GM23338 (cell line): ENCODE results near the gene PDE7B. TPM values are rescaled to one million over a fixed set of nuclear protein-coding genes. Genes with fewer than 3 reads are reported as not detected.

Experiments used
- ATAC-seq: fragments of 200-7000 bp; cut with Tn5 transposase; 3 replicates; pipeline ENCODE4 v1.9.1; 2020
- DNase-seq: peaks from one replicate; pipeline ENCODE4 v3.0.0-alpha.2; 2015; ENCODE audit warnings: low spot score
- H2AFZ ChIP-seq: fragments of 200-600 bp; sonication (generic); 2 replicates; pipeline ENCODE4 v1.8.0; 2016; ENCODE audit warnings: antibody characterized with exemption, mild to moderate bottlenecking, moderate library complexity
- H3F3A ChIP-seq: fragments of 200-600 bp; sonication (generic); replicated peaks from 2 replicates; pipeline ENCODE4 v1.8.0; 2017; ENCODE audit warnings: antibody characterized with exemption, mixed run types, low read depth
- H3K27ac ChIP-seq: fragments of 200-600 bp; sonication (generic); 2 replicates; pipeline ENCODE4 v1.6.1; 2016; ENCODE audit warnings: low read depth
- H3K27me3 ChIP-seq: fragments of 200-600 bp; sonication (generic); 2 replicates; pipeline ENCODE4 v1.8.0; 2016; ENCODE audit warnings: mild to moderate bottlenecking, mixed run types, moderate library complexity; ENCODE audit not compliant: insufficient read depth
- H3K36me3 ChIP-seq: fragments of 200-600 bp; sonication (generic); 2 replicates; pipeline ENCODE4 v1.8.0; 2016; ENCODE audit warnings: mild to moderate bottlenecking; ENCODE audit not compliant: insufficient read depth
- H3K4me1 ChIP-seq: fragments of 200-600 bp; sonication (generic); 2 replicates; pipeline ENCODE4 v1.8.0; 2016; ENCODE audit warnings: mild to moderate bottlenecking, moderate library complexity; ENCODE audit not compliant: insufficient read depth
- H3K4me2 ChIP-seq: fragments of 200-600 bp; sonication (generic); 2 replicates; pipeline ENCODE4 v1.7.1; 2017; ENCODE audit warnings: mixed run types
- H3K4me3 ChIP-seq: fragments of 200-600 bp; sonication (generic); 2 replicates; pipeline ENCODE4 v1.6.1; 2016; ENCODE audit warnings: mixed run types
- H3K79me2 ChIP-seq: fragments of 200-600 bp; sonication (generic); replicated peaks from 2 replicates; pipeline ENCODE4 v1.8.0; 2017; ENCODE audit warnings: mild to moderate bottlenecking; ENCODE audit not compliant: insufficient read depth
- H3K9me2 ChIP-seq: fragments of 200-600 bp; sonication (generic); 2 replicates; pipeline ENCODE4 v1.8.0; 2017; ENCODE audit not compliant: insufficient read depth
- H4K20me1 ChIP-seq: fragments of 200-600 bp; sonication (generic); replicated peaks from 2 replicates; pipeline ENCODE4 v1.8.0; 2017; ENCODE audit warnings: mild to moderate bottlenecking; ENCODE audit not compliant: insufficient read depth
- H3K27ac Mint-ChIP-seq: 2 replicates; pipeline ENCODE4 v1.8.0; 2020; ENCODE audit warnings: inconsistent platforms, mild to moderate bottlenecking, moderate library complexity, mixed read lengths
- H3K27me3 Mint-ChIP-seq: 3 replicates; pipeline ENCODE4 v1.8.0; 2022; ENCODE audit warnings: low read depth, mild to moderate bottlenecking, moderate library complexity, mixed read lengths, inconsistent platforms; ENCODE audit not compliant: insufficient read depth, poor library complexity
- H3K36me3 Mint-ChIP-seq: 3 replicates; pipeline ENCODE4 v1.8.0; 2021; ENCODE audit warnings: low read depth, mild to moderate bottlenecking, inconsistent platforms, moderate library complexity, mixed read lengths
- H3K4me1 Mint-ChIP-seq: 3 replicates; pipeline ENCODE4 v1.8.0; 2020; ENCODE audit warnings: mild to moderate bottlenecking, inconsistent platforms, mixed read lengths
- H3K4me3 Mint-ChIP-seq: 3 replicates; pipeline ENCODE4 v1.8.0; 2021; ENCODE audit warnings: moderate library complexity, mild to moderate bottlenecking, inconsistent platforms, mixed read lengths
- H3K9me3 Mint-ChIP-seq: 3 replicates; pipeline ENCODE4 v1.8.0; 2020; ENCODE audit warnings: moderate library complexity, mild to moderate bottlenecking, inconsistent platforms, mixed read lengths
- CREB1 ChIP-seq: fragments of 250-450 bp; sonication (Bioruptor Pico); IDR thresholded peaks from 2 replicates; pipeline ENCODE4 v1.5.0; 2020; ENCODE audit warnings: low read depth, mild to moderate bottlenecking, moderate library complexity
- EZH2 ChIP-seq: fragments of 200-600 bp; sonication (generic); IDR thresholded peaks from one replicate; pipeline ENCODE4 v1.8.0; 2017; ENCODE audit warnings: antibody characterized with exemption, mild to moderate bottlenecking, low read depth; ENCODE audit not compliant: unreplicated experiment
- EZH2phosphoT487 ChIP-seq: fragments of 200-600 bp; sonication (generic); IDR thresholded peaks from one replicate; pipeline ENCODE4 v1.8.1; 2018; ENCODE audit warnings: antibody characterized with exemption; ENCODE audit not compliant: unreplicated experiment
- JUNB ChIP-seq: IDR thresholded peaks from one replicate; pipeline ENCODE4 v1.6.1; 2016; ENCODE audit warnings: antibody characterized with exemption; ENCODE audit not compliant: unreplicated experiment
- NANOG ChIP-seq: IDR thresholded peaks from 2 replicates; pipeline ENCODE4 v1.6.1; 2016; ENCODE audit warnings: antibody characterized with exemption, borderline replicate concordance
- POLR2AphosphoS5 ChIP-seq: IDR thresholded peaks from 2 replicates; pipeline ENCODE4 v1.6.1; 2016; ENCODE audit warnings: antibody characterized with exemption, low read depth
- STAT1 ChIP-seq: IDR thresholded peaks from one replicate; pipeline ENCODE4 v1.6.1; 2016; ENCODE audit warnings: antibody characterized with exemption; ENCODE audit not compliant: unreplicated experiment
- ZNF114 ChIP-seq: fragments of 250-450 bp; sonication (Bioruptor Pico); IDR thresholded peaks from 2 replicates; pipeline ENCODE4 v1.5.0; 2020; ENCODE audit warnings: mild to moderate bottlenecking, moderate library complexity
- ZNF331 ChIP-seq: fragments of 250-450 bp; sonication (Bioruptor Pico); IDR thresholded peaks from 2 replicates; pipeline ENCODE4 v1.5.0; 2020; ENCODE audit warnings: low read depth, mild to moderate bottlenecking, moderate library complexity
- polyA plus RNA-seq: library from polyadenylated mRNA; unstranded; fragments of >200 nt; fragmentation: Nextera tagmentation; extraction: Ambion mirVana; gene quantifications from 2 replicates; pipeline ENCODE4 v1.2.1, GENCODE V29; 2016
- total RNA-seq: library from RNA; depleted of rRNA; stranded (reverse); fragments of >200 nt; shearing (Covaris generic); gene quantifications from 2 replicates; pipeline ENCODE4 v1.2.3, GENCODE V29; 2014
- TF ChIP-seq, protein P1 (sequence below), 2 experiments: fragments of 200-600 bp in 1 of 2; sonication (generic) in 1 of 2; conservative IDR thresholded peaks; 2 replicates each; pipeline versions ENCODE4 v1.5.1 to v1.6.1; 2016 to 2017; ENCODE audit warnings: antibody characterized with exemption in 2 of 2, low read depth in 2 of 2, mild to moderate bottlenecking in 2 of 2, moderate library complexity in 1 of 2
- TF ChIP-seq, protein P2 (sequence below): IDR thresholded peaks from 2 replicates; pipeline ENCODE4 v1.6.1; 2016; ENCODE audit warnings: antibody characterized with exemption
- TF ChIP-seq, protein P3 (sequence below): IDR thresholded peaks from one replicate; pipeline ENCODE4 v1.6.1; 2018; ENCODE audit warnings: antibody characterized with exemption; ENCODE audit not compliant: unreplicated experiment

The PDE7B gene
- total and polyA plus RNA-seq, 2 experiments from 2014 or later: 0.07 TPM; not detected in 1

DNA sequence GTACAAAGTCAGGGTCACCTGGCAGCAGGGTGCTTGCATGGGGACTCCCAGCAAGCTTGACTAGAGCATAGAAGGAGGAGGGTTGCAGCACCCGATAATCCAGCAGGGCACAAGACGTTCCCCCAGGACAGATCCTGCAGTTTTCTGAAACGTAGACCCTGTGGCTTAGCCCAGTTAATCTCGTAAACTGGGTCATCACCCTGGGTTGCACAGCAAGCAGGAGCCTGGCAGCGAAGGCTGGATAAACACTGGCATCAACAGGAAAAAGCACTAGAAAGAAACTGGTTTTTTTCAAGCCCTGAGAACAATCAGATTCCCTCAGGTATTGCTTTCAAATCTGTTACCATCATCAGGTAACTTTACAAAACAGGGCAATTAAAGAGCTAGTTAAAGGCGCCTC lies 92.6 kb downstream of the PDE7B start:
- ATAC-seq (no peak), DNase-seq (no peak)
- no peaks in the 10 kb centered on the region for H3K27me3 Mint-ChIP-seq
- Histone ChIP-seq H4K20me1 (no peaks in the 10 kb centered on the region), H3K9me2 (no peaks in the 10 kb centered on the region), H2AFZ (no peak overlapping the region; the same call in 1 of the 2 replicates), H3K27me3 (no peaks in the 10 kb centered on the region), H3K27ac (no peak overlapping the region), H3K79me2 (no peaks in the 10 kb centered on the region), H3K4me3 (no peak overlapping the region), H3F3A (no peaks in the 10 kb centered on the region), H3K4me2 (no peak overlapping the region), H3K36me3 (no peaks in the 10 kb centered on the region), H3K4me1 (no peaks in the 10 kb centered on the region)
- H3K27ac Mint-ChIP-seq: no peak overlapping the region
- H3K36me3 Mint-ChIP-seq: no peaks in the 10 kb centered on the region
- H3K4me3 Mint-ChIP-seq: no peak overlapping the region
- no peaks in the 10 kb centered on the region for H3K9me3 Mint-ChIP-seq
- TF ChIP-seq EZH2: no peak
- TF ChIP-seq, protein P1, sequence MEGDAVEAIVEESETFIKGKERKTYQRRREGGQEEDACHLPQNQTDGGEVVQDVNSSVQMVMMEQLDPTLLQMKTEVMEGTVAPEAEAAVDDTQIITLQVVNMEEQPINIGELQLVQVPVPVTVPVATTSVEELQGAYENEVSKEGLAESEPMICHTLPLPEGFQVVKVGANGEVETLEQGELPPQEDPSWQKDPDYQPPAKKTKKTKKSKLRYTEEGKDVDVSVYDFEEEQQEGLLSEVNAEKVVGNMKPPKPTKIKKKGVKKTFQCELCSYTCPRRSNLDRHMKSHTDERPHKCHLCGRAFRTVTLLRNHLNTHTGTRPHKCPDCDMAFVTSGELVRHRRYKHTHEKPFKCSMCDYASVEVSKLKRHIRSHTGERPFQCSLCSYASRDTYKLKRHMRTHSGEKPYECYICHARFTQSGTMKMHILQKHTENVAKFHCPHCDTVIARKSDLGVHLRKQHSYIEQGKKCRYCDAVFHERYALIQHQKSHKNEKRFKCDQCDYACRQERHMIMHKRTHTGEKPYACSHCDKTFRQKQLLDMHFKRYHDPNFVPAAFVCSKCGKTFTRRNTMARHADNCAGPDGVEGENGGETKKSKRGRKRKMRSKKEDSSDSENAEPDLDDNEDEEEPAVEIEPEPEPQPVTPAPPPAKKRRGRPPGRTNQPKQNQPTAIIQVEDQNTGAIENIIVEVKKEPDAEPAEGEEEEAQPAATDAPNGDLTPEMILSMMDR (conservative IDR thresholded peaks at IDR 0.05; ENCODE audit: low read depth in 2 of 2): no peak
- no peak for TF ChIP-seq ZNF114
- H3K4me1 Mint-ChIP-seq: no peaks in the 10 kb centered on the region

DNA sequence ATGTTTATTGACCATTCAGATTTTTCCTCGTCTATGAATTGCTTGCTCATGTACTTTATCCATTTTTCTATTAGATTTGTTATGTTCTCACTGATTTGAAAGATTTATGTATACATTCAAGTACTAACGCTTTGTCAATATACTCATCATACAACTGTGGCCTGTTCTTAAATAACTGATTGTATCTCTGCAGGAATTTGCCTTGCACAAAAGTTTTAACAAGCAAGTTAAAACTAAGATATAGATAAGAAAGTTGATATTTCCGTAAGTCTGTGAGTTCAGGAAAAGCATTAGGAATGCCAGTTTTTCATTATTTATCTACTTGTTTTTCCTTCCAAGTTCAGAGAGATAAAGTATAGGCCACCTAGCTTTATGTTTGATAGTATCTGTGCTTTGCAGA lies 95.2 kb downstream of the PDE7B start:
- DNase-seq (no peak), ATAC-seq (no peak)
- Mint-ChIP-seq H3K36me3 (no peaks in the 10 kb centered on the region), H3K9me3 (no peaks in the 10 kb centered on the region), H3K4me3 (no peak overlapping the region), H3K27me3 (no peaks in the 10 kb centered on the region), H3K27ac (no peak overlapping the region), H3K4me1 (no peaks in the 10 kb centered on the region)
- Histone ChIP-seq H3F3A (no peaks in the 10 kb centered on the region), H3K4me2 (no peak overlapping the region), H2AFZ (no peak overlapping the region), H3K36me3 (no peaks in the 10 kb centered on the region), H3K9me2 (no peaks in the 10 kb centered on the region), H3K27me3 (no peaks in the 10 kb centered on the region), H3K79me2 (no peaks in the 10 kb centered on the region), H4K20me1 (no peaks in the 10 kb centered on the region), H3K27ac (no peak overlapping the region), H3K4me1 (no peaks in the 10 kb centered on the region), H3K4me3 (no peak overlapping the region)
- TF ChIP-seq CREB1 (CRISPR knock-in tag): no peak
- TF ChIP-seq POLR2AphosphoS5: no peak
- TF ChIP-seq EZH2phosphoT487: no peak
- TF ChIP-seq, protein P2, sequence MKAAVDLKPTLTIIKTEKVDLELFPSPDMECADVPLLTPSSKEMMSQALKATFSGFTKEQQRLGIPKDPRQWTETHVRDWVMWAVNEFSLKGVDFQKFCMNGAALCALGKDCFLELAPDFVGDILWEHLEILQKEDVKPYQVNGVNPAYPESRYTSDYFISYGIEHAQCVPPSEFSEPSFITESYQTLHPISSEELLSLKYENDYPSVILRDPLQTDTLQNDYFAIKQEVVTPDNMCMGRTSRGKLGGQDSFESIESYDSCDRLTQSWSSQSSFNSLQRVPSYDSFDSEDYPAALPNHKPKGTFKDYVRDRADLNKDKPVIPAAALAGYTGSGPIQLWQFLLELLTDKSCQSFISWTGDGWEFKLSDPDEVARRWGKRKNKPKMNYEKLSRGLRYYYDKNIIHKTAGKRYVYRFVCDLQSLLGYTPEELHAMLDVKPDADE: no peak
- TF ChIP-seq, protein P3, sequence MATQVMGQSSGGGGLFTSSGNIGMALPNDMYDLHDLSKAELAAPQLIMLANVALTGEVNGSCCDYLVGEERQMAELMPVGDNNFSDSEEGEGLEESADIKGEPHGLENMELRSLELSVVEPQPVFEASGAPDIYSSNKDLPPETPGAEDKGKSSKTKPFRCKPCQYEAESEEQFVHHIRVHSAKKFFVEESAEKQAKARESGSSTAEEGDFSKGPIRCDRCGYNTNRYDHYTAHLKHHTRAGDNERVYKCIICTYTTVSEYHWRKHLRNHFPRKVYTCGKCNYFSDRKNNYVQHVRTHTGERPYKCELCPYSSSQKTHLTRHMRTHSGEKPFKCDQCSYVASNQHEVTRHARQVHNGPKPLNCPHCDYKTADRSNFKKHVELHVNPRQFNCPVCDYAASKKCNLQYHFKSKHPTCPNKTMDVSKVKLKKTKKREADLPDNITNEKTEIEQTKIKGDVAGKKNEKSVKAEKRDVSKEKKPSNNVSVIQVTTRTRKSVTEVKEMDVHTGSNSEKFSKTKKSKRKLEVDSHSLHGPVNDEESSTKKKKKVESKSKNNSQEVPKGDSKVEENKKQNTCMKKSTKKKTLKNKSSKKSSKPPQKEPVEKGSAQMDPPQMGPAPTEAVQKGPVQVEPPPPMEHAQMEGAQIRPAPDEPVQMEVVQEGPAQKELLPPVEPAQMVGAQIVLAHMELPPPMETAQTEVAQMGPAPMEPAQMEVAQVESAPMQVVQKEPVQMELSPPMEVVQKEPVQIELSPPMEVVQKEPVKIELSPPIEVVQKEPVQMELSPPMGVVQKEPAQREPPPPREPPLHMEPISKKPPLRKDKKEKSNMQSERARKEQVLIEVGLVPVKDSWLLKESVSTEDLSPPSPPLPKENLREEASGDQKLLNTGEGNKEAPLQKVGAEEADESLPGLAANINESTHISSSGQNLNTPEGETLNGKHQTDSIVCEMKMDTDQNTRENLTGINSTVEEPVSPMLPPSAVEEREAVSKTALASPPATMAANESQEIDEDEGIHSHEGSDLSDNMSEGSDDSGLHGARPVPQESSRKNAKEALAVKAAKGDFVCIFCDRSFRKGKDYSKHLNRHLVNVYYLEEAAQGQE: no peak
- TF ChIP-seq STAT1: no peak
- no peak for TF ChIP-seq JUNB
- no peak for TF ChIP-seq ZNF331 (CRISPR knock-in tag)
- TF ChIP-seq, protein P1 (conservative IDR thresholded peaks at IDR 0.05; ENCODE audit: low read depth in 2 of 2): no peak
- no peak for TF ChIP-seq NANOG
- TF ChIP-seq EZH2: no peak
- TF ChIP-seq ZNF114: no peak
